Hematopoietic multipotent progenitor cell treated with erythropoietin and hydrocortisone succinate and interleukin-3 and kit ligand, for 4 days (in vitro differentiated cells): ENCODE data around the gene AKR7A2.

ENCODE experiments used
- DNase-seq: peaks from one replicate; pipeline ENCODE4 v3.0.0-alpha.2; 2015

The AKR7A2 gene

DNA sequence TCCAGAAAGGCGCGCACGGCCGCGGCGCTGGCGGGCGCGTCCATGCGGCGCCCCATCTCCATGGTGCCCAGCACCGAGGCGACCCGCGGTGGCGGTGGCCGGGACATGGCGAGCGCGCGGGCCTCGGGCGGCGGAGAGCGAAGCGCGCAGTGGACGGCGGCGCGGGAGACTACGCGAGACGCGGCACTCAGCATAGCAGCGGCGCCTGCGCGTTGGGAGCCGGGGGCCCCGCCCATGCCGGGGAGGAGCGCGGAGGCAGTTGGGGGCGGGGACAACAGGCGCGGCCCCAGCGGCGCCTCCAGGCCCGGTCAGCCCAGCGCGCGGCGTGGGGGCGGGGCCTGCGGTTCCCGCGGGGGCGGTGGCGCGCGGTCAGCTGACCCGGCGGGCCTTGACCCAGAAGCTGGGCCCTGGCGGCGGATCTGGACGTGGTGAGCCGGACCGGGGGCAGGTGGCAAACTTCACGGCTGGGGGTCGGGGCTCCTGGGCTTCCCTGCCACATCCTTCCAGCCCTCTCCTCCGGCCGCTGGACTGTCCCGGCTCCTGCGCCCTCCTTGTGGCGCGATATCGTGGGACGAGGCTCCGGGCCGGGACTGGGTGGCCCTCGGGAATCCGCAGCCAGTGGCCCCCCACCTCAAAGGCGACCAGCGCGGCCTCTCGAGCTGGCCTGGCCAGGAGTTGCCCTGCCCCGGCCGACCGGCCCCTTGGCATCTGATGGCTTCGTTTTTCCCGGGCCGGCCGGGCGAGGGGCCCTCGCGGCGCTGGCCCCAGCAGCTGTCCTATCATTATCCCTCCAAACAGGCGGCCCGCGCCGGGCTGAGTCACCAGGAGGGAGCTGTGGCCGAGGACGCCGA lies at the start of gene AKR7A2, which contains the start of gene SLC66A1:
TSS of gene AKR7A2 (minus strand) at position 214 of the 851 bp plus-strand sequence. CDS start at position 194, 20 bp downstream.
TSS of gene SLC66A1 (plus strand) at position 396 of the 851 bp plus-strand sequence. CDS start 5,352 bp downstream, outside the sequence.
- peak; percentile 96 for DNase-seq

GRCh38 chr1:19360843-19361610 lies 49.1 kb upstream of the AKR7A2 start:
- DNase-seq = no peak

DNA sequence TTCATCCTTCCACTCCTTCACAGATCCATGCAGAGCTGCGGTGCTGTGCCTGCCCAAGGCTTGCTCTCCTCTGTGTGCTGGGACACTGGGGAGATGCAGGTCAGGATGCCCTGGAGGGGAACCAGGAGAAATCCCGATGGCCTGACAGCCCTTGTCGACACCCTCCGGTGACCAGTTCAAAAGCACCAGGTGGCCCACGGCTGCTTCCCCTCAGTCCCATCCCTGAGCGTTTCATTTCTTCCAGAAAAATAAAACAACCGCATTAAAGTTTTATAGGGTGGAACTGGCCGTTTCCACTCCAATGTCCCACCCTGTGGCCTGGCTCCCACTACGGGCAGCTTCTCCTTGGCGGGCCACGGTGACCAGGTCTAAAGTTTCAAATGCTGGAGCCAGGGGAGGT lies 48.5 kb upstream of the AKR7A2 start:
- no peak for DNase-seq

- DNase-seq = no peak
Observed at GRCh38 chr1:19360016-19360415, 48.1 kb upstream of the AKR7A2 start.

GRCh38 chr1:19359357-19359756 lies 47.4 kb upstream of the AKR7A2 start:
- no peak for DNase-seq

- DNase-seq = no peak
Observed at GRCh38 chr1:19358710-19359109, 46.8 kb upstream of the AKR7A2 start.

- no peak for DNase-seq
Observed at GRCh38 chr1:19357299-19357986, 45.5 kb upstream of the AKR7A2 start.

DNA sequence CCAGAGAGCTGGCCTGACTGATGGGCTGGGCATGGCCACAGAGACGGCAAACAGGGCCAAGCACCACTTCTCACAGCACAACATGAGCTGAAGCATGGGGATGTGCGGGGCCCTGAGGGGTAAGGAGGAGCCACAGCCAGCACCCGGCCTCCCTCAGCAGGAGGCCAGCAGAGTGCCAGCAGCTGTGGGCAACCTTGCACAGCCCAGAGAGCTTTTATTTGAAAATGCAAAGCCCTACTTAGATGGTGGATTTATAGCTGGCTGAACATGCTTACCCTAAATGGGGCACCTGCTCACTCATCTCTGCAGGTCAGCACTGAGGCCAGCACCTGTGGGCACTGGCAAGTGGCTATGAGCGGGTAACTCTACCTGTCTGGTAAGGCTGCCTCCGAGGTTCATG lies 44.3 kb upstream of the AKR7A2 start:
- DNase-seq = no peak

DNA sequence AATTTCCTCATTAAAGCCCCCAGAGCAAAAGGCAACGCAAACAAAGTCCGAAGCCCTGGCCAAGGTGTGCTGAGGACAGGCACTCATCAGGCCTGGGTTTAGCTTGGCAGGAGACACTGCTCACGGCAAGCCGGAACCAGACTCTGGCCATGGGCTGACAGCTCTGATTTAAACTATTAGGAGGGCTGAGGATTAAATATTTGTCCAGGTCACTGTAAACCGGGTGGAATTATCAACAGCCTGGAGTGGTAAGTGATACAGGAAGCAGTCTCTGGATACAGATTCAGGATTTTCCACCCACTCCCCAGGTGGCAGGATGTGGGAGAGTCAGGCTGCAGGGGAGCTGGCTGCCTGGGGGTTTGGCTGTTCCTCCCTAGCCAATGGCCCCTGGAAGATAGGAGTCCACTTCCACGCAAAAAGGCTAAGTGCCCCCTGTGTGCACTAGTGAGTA lies 42.6 kb upstream of the AKR7A2 start:
- no peak for DNase-seq

DNA sequence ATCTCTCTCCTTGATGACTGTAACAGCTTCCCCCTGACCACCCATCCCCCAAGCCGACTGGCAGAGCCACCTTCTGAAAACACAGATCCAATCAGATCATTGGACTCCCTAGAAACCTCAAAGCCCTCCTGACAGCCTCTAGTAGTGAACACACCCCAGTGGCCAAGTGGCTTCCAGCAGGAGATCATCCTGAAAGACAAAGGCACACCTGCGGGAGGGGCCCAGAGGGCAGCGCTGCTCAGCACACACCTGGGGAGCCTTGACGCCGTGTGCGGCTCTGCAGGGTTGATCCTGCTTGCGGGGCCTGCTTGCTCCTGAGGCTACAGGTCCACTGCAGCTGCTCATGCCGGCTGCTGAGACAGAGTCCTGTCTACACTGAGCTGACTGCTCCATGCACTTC lies 41.7 kb upstream of the AKR7A2 start:
- DNase-seq = no peak

- no peak for DNase-seq
Observed at GRCh38 chr1:19352839-19353238, 40.9 kb upstream of the AKR7A2 start.

- DNase-seq = no peak
Observed at GRCh38 chr1:19351873-19352272, 39.9 kb upstream of the AKR7A2 start.

DNA sequence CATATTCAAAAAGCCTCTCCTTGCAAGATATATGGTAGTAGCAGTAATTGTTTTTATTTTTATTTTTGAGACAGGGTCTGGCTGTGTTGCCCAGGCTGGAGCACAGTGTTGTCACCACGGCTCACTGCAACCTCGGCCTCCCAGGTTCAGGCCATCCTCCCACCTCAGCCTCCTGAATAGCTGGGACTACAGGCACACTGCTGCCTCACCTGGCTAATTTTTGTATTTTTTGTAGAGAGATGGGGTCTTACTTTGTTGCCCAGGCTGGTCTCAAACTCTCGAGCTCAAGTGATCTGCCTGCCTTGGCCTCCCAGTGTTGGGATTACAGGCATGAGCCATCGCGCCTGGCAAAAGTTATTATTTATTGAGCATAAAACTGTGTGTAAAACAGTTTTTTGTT lies 38.6 kb upstream of the AKR7A2 start:
- DNase-seq = no peak

GRCh38 chr1:19349999-19350398 lies 38.1 kb upstream of the AKR7A2 start:
- DNase-seq = no peak

DNA sequence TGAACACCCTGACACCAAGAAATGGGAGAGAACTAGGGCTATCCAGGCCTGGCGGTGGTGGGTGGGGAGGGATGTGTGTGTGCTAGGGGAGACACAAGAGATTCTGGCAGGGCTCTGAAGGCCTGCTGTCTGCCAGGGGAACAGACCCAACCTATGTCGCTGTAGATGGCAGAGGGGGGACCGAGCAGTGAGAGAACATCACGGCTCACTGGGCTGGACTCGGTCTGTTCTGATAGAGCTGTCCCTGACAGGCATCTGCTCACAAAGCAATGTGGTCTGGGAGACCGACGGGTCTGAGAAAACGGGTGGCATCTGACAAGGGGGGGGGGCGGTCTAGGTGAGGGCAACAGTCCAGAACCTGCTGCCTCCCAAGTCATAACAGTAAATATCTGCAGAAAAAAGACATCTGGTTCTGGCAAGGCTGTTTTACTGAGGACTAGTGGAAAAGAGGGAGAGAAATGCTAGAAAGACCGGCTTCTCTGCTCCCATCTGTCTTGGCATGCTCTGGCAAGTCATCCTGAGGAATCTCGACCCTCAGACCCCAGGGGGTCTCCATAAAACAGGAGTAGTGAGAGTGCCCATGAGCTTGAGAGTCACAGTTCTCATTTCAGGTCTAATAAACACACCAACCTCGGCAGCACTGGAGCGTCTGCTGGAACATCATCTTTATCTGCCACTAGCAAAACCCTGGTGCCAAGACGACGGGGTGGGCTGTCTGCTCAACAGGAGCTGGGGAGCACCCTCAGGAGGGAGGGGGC lies 36.7 kb upstream of the AKR7A2 start:
- no peak for DNase-seq

GRCh38 chr1:19347533-19348172 lies 35.7 kb upstream of the AKR7A2 start:
- DNase-seq = peak; percentile 75

DNA sequence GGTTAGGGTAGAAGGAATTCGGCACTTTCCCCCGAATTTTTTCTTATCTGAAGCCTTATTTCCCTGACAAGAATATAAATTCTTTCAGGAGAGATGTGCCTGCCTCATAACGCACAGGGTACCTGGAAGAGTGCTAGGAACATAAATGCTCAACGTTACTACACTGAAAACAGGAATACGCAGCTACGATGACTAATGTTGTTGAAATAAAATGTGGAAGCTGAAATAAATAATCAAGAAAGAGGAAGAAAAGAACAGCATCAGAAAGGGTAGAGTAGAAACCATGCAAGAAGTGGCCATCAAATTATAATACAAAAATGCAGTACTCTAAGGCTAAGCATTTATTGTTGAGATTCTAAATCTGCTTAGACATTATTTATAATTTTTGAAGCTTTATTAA lies 34.1 kb upstream of the AKR7A2 start:
- no peak for DNase-seq

- no peak for DNase-seq
Observed at GRCh38 chr1:19345391-19345790, 33.4 kb upstream of the AKR7A2 start.

DNA sequence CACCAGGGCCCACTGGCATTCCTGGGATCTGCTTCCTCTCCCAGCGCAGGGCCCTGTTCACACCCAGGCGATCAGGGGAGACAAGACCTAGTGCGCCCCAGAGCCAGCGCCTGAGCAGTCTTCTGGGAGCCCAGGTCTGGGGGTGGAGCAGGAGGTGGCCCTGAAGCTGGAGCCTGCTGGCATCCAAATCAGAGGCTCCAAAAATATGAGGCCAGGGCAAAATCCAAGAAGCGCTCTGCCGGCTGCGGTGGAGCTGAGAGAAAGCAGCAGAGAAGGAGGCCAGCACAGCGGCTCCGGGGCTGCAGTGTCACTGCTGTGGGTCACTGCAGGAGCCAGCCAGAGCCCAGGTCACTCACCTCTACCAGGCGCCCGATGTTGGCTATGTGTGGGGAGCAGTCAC lies 32.9 kb upstream of the AKR7A2 start:
- no peak for DNase-seq

- DNase-seq = peak; percentile 63
Observed at GRCh38 chr1:19344372-19344810, 32.4 kb upstream of the AKR7A2 start.

- no peak for DNase-seq
Observed at GRCh38 chr1:19343617-19344350, 31.8 kb upstream of the AKR7A2 start.
